Parathyroid adenoma (tissue), 2 donors: ENCODE measurements around the gene VENTX.

Experiments
- H2AFZ ChIP-seq: fragments of 300-600 bp; sonication (generic); one replicate; pipeline ENCODE4 v1.7.0; 2017; ENCODE audit warnings: antibody characterized with exemption, mild to moderate bottlenecking
- H3K27ac ChIP-seq: fragments of 300-600 bp; sonication (generic); one replicate; pipeline ENCODE4 v1.7.0; 2017
- H3K27me3 ChIP-seq: fragments of 300-600 bp; sonication (generic); one replicate; pipeline ENCODE4 v1.7.0; 2017; ENCODE audit warnings: low read length; ENCODE audit not compliant: control insufficient read depth, insufficient read depth
- H3K36me3 ChIP-seq: fragments of 300-600 bp; sonication (generic); one replicate; pipeline ENCODE4 v1.7.0; 2017; ENCODE audit warnings: low read length; ENCODE audit not compliant: control insufficient read depth, insufficient read depth
- H3K4me1 ChIP-seq: fragments of 300-600 bp; sonication (generic); one replicate; pipeline ENCODE4 v1.7.0; 2017; ENCODE audit warnings: control low read depth
- H3K4me2 ChIP-seq: fragments of 300-600 bp; sonication (generic); one replicate; pipeline ENCODE4 v1.7.0; 2017; ENCODE audit warnings: low read length
- H3K4me3 ChIP-seq: fragments of 300-600 bp; sonication (generic); one replicate; pipeline ENCODE4 v1.7.0; 2017; ENCODE audit warnings: low read depth, low read length
- H3K79me2 ChIP-seq: fragments of 300-600 bp; sonication (generic); one replicate; pipeline ENCODE4 v1.7.0; 2017; ENCODE audit warnings: control low read depth
- H3K9ac ChIP-seq: fragments of 300-600 bp; sonication (generic); one replicate; pipeline ENCODE4 v1.7.0; 2017; ENCODE audit warnings: mild to moderate bottlenecking
- H3K9me3 ChIP-seq: fragments of 300-600 bp; sonication (generic); one replicate; pipeline ENCODE4 v1.7.0; 2017; ENCODE audit warnings: low read length; ENCODE audit not compliant: control insufficient read depth
- TF ChIP-seq, protein P1 (sequence below): fragments of 300-600 bp; sonication (generic); IDR thresholded peaks from one replicate; pipeline ENCODE4 v1.7.0; 2017; ENCODE audit warnings: antibody characterized with exemption, mild to moderate bottlenecking
- donor health status: primary hyperparathyroidism.

Gene VENTX

DNA sequence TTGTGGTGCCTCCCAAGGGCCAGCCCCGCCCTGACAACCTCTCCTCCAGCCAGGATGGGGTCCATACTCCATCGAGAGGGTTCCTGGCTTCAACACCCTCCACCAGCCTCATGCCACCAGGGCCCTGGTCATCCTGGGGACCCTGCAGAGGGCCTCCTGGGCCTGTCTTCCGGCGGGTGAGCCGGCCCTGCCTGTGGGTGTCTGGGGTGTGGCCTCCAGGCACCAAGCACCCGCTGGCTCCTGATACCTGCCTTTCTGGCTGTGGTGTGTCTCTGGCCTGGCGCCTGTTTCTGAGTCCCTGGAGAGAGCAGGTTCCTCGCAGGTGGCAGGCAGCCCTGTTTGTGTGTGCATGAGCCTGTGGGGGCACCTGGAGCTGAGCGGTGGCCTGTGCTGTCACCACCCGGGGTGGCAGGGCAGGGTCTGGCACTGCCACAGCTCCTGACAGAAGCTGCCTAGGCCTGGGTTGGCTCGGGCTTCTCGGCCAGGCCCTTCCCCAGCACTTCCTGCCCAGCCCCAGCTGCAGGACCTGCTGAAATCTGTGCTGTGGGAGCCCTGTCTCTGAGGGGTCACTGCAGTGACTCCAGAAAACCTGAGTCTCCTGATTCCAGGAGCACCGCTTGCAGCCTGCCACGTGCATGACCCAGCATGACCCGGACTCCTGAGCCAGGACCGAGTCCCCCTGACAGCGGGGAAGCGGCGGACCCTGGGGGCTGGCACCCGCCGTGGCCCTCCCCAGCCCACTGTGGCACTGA lies 20.6 kb downstream of the VENTX start:
- no peaks in the 10 kb centered on the region for H3K9me3 ChIP-seq
- no peaks in the 10 kb centered on the region for H3K79me2 ChIP-seq
- H3K36me3 ChIP-seq, result no peaks in the 10 kb centered on the region
- H3K9ac ChIP-seq, result no peak overlapping the region
- H3K4me2 ChIP-seq, result no peak overlapping the region
- TF ChIP-seq, protein P1, sequence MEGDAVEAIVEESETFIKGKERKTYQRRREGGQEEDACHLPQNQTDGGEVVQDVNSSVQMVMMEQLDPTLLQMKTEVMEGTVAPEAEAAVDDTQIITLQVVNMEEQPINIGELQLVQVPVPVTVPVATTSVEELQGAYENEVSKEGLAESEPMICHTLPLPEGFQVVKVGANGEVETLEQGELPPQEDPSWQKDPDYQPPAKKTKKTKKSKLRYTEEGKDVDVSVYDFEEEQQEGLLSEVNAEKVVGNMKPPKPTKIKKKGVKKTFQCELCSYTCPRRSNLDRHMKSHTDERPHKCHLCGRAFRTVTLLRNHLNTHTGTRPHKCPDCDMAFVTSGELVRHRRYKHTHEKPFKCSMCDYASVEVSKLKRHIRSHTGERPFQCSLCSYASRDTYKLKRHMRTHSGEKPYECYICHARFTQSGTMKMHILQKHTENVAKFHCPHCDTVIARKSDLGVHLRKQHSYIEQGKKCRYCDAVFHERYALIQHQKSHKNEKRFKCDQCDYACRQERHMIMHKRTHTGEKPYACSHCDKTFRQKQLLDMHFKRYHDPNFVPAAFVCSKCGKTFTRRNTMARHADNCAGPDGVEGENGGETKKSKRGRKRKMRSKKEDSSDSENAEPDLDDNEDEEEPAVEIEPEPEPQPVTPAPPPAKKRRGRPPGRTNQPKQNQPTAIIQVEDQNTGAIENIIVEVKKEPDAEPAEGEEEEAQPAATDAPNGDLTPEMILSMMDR, result no peak
- no peaks in the 10 kb centered on the region for H3K27me3 ChIP-seq
- H3K4me3 ChIP-seq, result no peak overlapping the region
- no peaks in the 10 kb centered on the region for H3K4me1 ChIP-seq
- no peak overlapping the region for H3K27ac ChIP-seq
- H2AFZ ChIP-seq, result peak overlapping the region; percentile 75

GRCh38 chr10:133258818-133259601 lies 21.4 kb downstream of the VENTX start:
- Histone ChIP-seq H3K4me1 (no peaks in the 10 kb centered on the region), H3K79me2 (no peaks in the 10 kb centered on the region), H3K4me3 (no peak overlapping the region), H3K27me3 (no peaks in the 10 kb centered on the region), H3K9me3 (no peaks in the 10 kb centered on the region), H3K9ac (no peak overlapping the region), H3K36me3 (no peaks in the 10 kb centered on the region), H3K4me2 (no peak overlapping the region), H2AFZ (no peak overlapping the region), H3K27ac (no peak overlapping the region)
- TF ChIP-seq, protein P1, result no peak

GRCh38 chr10:133259602-133259989 lies 21.9 kb downstream of the VENTX start:
- Histone ChIP-seq H3K27ac (no peak overlapping the region), H3K9ac (no peak overlapping the region)

DNA sequence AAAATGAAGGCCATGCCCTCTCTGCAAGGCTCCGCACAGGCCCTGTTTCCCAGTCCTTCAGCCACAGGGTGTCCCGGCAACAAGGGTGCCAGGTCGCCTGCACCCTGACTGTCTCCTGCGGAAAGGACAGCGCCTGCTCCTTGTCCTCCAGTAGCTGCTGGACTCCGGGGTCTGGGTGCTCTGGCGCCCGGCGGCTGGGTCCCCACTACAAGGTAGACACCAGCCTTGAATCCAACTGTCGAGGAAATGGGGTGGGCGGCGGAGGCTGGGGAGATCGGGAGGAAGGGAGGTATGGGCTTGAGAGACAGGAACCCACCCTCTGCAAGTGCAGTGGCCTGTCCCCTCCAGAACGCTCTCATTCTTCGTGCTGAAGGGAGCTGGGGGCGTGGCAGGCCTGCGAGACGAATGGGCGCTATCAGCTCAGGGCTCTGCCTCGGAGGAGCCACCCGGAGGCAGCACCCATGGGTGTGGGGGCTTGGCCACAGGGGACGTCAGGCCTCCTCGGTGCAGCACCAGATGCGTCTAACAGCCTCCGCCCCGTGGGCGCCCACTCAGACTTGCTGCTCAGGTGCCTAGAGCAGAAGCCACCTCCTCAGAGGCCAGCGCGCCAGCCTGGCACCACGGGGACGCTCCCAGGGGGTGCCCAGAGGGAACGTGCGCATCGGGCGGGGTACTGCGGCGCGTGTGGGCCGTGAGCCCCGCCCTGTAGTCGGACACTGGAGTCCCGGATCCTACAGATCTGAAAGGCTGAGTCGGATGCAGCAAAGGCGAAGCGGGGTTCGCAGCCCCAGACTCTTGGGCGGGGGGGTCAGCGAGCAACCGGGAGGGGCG lies 23.5 kb downstream of the VENTX start:
- H3K4me3 ChIP-seq, result peak overlapping the region; percentile 58
- H2AFZ ChIP-seq, result peak overlapping the region; percentile 82
- no peaks in the 10 kb centered on the region for H3K27me3 ChIP-seq
- no peaks in the 10 kb centered on the region for H3K79me2 ChIP-seq
- no peaks in the 10 kb centered on the region for H3K9me3 ChIP-seq
- peak overlapping the region; percentile 51 for H3K27ac ChIP-seq
- no peaks in the 10 kb centered on the region for H3K36me3 ChIP-seq
- no peak overlapping the region for H3K9ac ChIP-seq
- H3K4me1 ChIP-seq, result no peaks in the 10 kb centered on the region
- H3K4me2 ChIP-seq, result peak overlapping the region; percentile 88
- TF ChIP-seq, protein P1, result no peak

More at GRCh38 chr10:133259602-133259989, 21.9 kb downstream of the VENTX start:
- Histone ChIP-seq H3K27me3 (no peaks in the 10 kb centered on the region), H3K4me3 (no peak overlapping the region), H3K79me2 (no peaks in the 10 kb centered on the region), H3K9me3 (no peaks in the 10 kb centered on the region), H3K36me3 (no peaks in the 10 kb centered on the region), H3K4me2 (no peak overlapping the region), H3K4me1 (no peaks in the 10 kb centered on the region), H2AFZ (no peak overlapping the region)
- TF ChIP-seq, protein P1, result no peak
